Measurements from ENCODE around the gene RER1.

GRCh38 chr1:2441746-2442145 lies 50.1 kb downstream of the RER1 start:
- TF ChIP-seq POLR2A (IDR thresholded peaks at IDR 0.05) (no peak), CTCF (IDR thresholded peaks at IDR 0.05) (no peak)
